GM12891 (cell line): ENCODE data around the gene KREMEN1.

ENCODE experiments used
- POLR2A ChIP-seq: IDR thresholded peaks from 2 replicates; pipeline ENCODE4 v1.6.1; 2011; ENCODE audit warnings: low read depth, low read length, control low read depth
- POLR2AphosphoS5 ChIP-seq: IDR thresholded peaks from 2 replicates; pipeline ENCODE4 v1.6.1; 2011; ENCODE audit warnings: low read depth, low read length, control low read depth
- SPI1 ChIP-seq: IDR thresholded peaks from 2 replicates; pipeline ENCODE4 v1.6.1; 2011; ENCODE audit warnings: low read depth, low read length, control low read depth

- TF ChIP-seq POLR2AphosphoS5 (no peak), POLR2A (no peak), SPI1 (no peak)
Measured at GRCh38 chr22:29062286-29062821, 10.5 kb upstream of the KREMEN1 start.
